D721Med (cell line): Measurements from ENCODE around the gene PRRT1B.

ENCODE experiments used
- DNase-seq: peaks from one replicate; pipeline ENCODE4 v3.0.0; 2011; ENCODE audit warnings: low spot score; ENCODE audit not compliant: insufficient read length
- FAIRE-seq: peaks from 2 replicates; lab custom pipeline; 2011; peaks lifted over from hg19 to GRCh38; lab: Jason Lieb, UNC
- TF ChIP-seq, protein P1 (sequence below): IDR thresholded peaks from 2 replicates; pipeline ENCODE4 v1.5.1; 2012; ENCODE audit warnings: mild to moderate bottlenecking, control low read depth; ENCODE audit not compliant: insufficient read depth; ENCODE audit errors: missing control alignments

PRRT1B gene

DNA sequence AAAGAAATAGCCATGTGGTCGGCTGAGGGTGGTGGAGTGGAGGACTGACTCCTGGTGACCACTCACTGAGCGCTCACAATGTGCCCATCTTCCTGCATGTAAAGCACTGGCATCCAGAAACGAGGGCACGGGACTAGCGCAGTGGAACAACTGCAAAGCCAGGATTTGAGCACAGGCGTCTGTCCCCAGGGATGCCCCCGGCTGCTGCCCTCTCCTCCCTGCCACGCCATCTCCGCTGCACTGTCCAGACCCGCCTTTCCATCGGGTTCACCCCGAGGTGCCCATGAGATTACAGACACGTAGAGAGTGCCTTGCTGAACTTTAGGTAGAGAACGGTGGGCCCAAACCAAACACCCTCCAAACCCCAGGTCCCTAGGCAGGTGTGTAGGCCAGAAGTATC is 44.7 kb downstream of the PRRT1B start:
- TF ChIP-seq, protein P1, sequence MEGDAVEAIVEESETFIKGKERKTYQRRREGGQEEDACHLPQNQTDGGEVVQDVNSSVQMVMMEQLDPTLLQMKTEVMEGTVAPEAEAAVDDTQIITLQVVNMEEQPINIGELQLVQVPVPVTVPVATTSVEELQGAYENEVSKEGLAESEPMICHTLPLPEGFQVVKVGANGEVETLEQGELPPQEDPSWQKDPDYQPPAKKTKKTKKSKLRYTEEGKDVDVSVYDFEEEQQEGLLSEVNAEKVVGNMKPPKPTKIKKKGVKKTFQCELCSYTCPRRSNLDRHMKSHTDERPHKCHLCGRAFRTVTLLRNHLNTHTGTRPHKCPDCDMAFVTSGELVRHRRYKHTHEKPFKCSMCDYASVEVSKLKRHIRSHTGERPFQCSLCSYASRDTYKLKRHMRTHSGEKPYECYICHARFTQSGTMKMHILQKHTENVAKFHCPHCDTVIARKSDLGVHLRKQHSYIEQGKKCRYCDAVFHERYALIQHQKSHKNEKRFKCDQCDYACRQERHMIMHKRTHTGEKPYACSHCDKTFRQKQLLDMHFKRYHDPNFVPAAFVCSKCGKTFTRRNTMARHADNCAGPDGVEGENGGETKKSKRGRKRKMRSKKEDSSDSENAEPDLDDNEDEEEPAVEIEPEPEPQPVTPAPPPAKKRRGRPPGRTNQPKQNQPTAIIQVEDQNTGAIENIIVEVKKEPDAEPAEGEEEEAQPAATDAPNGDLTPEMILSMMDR, result no peak
- DNase-seq (no peak), FAIRE-seq (no peak)

DNA sequence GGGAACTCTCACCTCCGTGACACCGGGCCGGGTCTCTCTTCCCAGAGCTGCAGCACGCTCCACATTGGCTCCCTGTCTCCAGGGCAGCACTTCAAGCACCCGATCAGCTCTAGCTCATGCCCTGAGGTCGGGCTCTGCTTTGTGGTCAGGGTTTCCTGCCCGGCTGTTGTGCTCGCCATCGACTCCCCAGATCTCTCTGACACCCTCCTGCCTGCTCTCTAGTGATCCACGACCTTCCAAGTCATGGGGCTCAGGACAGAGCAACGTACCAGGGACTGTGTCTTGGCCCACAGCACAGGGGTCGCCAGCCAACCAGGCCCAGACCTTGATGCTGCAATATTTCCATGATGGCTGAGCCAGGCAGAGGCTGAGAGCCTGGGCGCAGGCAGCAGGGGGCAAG is 45.1 kb downstream of the PRRT1B start:
- no peak for FAIRE-seq
- no peak for DNase-seq
- TF ChIP-seq, protein P1, result no peak

DNA sequence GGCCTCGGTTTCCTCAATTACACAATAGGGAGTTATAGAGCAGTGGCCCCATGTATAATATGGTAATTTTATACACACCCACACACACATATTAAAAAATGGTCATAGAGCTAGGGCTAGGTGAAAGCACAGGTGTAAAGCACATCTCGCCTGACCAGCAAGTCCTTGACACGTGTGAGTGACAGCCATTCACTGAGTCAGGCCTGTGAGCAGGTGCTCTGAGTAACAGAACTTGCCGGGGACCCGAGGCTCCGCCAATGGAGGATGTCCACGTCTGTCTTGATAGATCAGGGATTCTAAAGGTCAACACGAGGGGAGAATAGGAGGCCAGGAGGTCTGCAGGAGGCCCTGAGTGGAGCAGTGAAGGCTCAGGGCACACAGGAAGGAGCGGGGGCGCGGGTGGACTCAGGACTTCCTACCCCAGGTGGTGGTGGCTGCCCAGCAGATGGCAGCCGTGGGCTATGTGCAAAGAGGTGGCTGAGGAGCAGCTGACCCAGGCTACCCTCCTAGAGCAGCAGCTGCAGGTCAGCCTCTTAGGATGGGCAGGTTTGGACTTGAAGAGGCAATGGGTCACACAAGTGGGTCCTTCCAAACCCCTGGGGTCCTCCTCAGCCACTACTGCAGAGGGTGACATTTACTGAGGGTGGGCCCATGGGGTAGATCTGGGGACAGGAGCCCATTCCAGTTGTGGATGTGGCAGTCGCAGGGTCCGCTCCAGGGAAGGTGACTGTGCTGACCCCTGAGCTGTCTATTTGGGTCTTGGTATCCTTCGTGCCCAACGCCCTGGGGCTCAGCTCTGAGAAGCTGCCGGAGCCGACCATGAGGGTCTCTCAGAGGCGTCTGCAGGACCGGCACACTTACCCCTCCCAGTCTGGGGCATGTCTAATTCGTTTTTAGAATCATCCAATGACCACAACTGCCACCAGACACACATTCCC is 45.9 kb downstream of the PRRT1B start:
- FAIRE-seq (no peak), DNase-seq (peak; percentile 82)
- TF ChIP-seq, protein P1, result peak; percentile 86

DNA sequence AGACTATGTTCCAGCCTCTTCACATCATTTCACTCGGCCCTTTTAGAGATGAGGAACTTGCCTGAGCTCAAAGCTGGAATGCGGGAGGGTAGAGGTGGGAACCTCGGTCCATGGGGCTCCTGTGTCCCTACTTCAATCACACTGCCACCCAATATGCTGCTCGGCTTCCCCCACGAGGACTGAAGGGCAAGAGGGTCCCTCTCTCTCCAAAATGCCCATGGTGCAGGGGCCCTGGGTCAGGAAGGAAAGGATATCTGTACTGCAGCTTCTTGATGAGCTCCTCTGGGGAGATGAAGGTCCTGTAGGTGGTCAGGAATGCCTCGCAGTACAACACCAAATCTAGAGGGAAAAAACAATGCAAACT is 46.5 kb downstream of the PRRT1B start:
- FAIRE-seq, result no peak
- DNase-seq, result no peak
- TF ChIP-seq, protein P1, result no peak

DNA sequence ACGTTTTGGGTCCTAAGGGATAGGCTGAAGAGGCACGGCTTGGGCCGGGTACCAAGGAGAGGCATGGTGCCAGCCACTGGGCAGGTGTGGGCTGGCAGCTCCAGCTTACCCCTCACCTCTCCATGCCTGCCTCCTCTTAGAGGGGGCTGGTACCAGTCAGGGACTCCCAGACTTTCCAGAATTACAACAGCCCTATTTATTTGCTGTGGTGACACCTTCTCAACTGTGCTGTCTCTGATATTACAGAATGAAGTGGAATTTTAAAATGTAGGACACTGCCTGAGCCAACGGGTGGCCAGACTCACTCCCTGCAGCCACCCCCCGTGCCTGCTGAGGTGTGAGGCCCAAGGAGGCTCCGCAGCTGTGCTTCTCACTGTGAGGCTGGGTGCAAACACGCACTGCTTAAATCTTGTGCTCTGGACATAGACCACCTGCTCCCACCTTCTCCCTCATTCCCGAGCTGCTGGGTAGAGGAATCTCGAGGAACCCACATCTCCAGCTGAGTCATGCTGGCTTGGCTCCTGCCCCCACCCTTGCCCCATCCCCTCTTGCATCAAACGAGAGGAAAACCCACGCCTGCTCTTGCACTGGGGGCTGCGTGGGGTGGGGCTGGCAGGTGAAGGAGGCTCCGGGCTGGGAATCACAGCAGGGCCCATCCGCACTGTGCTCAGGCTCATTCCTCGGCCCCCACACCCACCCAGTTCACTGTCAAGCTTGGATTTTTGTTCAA is 47.9 kb downstream of the PRRT1B start:
- TF ChIP-seq, protein P1, result no peak

DNA sequence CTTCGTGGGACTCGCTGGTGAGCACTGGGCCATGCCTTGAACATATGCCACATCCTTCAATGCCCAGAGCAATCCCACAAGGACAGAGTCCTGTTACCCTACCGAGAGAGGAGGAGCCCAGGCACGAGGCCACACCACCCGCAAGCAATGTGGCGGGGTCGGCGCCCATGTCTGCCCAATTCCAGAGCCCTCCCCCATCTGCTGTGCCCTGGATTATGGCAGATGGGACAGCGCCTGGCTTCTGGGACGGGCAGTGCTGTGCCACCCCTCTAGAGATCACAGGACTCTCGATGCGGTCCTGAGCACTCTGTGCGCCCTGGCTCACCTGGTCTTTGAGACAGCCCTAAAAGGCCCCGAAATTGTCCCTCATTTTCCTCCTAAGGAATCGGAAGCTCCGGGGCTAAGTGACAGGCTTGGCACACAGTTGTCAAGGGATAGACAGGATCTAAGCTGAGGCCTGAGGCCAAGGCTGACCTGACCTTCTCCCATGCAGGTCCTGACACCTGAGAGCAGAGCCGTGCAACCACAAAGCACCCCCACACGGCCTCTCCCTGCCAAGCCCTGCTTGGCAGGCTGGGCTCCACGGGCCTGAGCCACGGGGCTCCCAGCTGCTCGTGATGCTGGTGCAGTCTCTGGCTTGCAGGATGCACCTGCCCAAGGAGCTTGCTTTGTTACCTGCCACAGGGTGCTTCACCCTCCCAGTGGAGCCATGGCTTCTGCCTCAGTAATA is 48.8 kb downstream of the PRRT1B start:
- DNase-seq, result no peak
- no peak for FAIRE-seq
- TF ChIP-seq, protein P1, result no peak

More for the DNA sequence above, 47.9 kb downstream of the PRRT1B start:
- DNase-seq (no peak), FAIRE-seq (no peak)
